ENCODE data around the gene PSMB7.

Gene PSMB7

DNA sequence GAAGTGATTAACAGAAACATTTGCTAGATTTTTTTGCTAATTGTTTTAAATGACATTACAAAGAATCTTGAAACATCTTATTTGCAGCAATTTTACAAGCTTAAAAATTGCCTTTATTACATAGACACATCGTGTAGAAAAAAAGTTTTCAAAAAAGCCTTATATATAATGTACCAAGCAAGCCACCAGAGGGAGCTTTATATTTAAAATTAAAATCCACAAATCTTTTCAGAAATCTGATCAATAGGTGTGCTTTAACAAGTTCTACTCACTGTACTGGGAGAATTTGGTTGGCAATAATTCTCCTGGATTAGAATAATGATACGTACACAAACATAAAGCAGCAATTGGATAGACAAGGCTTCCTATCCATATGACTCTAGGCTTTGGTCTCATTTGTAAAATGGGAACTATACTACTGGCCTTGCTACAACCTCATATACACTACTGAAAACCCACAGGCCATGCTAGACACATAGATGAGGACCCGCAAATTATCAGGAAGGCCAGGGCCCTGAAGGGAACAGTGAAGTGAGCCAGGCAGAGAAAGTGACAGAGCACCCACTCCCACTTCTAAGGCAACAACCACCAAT is 4.8 kb downstream of the PSMB7 start:
- no peak for DNase-seq

DNA sequence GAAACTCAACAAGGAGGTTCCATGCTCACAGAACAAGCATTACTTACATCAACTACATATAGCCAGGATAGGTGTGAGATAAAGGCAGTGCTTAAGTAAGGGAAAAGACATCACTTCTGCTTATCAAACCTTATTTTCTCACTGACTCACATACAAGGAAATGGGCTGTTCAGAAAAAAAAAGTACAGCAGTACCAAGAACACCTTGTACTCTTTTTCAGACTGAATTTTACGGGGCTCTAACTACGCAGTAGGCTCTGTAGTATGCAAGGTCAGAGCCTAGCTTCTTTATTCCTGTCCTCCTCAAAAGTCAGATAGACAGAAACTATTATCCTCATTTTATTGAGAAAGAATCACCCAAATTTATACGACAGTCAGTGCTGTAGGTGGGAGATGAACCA is 5.8 kb downstream of the PSMB7 start:
- DNase-seq, result no peak

GRCh38 chr9:124403246-124403645 is 12.0 kb downstream of the PSMB7 start:
- DNase-seq, result no peak

GRCh38 chr9:124399968-124400940 is 15.0 kb downstream of the PSMB7 start:
- DNase-seq, result no peak

DNA sequence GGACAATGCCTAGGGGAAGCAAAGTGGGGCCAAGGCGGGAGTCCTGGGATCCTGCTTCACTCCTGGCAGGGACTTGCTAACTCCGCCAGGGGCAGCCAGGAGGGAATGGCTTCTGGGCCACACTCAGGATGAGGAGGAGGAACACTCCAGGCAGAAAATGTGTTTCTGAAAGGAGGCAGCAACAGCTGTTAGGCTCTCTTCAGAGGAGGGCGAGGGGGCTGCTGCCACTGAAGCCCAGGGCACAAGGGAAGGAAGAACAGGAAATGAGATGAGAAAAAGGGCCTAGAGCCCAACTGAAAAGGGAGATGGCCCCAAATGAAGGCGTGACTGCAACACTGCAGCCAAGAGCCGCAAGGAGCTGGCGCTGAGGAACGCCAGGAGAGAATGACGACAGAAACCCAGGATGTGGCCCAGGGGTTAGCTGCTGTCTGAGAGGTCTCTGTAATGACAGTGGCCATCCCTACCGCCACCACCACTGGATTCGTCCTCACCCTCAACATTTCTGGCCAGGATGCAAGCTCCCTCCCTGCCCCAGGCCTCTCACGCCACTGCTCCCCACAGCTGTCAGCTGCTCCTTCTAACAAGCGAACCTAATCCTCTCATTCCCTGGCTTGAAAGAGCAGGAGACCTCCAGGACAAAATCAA is 15.8 kb downstream of the PSMB7 start:
- DNase-seq, result peak; percentile 42

DNA sequence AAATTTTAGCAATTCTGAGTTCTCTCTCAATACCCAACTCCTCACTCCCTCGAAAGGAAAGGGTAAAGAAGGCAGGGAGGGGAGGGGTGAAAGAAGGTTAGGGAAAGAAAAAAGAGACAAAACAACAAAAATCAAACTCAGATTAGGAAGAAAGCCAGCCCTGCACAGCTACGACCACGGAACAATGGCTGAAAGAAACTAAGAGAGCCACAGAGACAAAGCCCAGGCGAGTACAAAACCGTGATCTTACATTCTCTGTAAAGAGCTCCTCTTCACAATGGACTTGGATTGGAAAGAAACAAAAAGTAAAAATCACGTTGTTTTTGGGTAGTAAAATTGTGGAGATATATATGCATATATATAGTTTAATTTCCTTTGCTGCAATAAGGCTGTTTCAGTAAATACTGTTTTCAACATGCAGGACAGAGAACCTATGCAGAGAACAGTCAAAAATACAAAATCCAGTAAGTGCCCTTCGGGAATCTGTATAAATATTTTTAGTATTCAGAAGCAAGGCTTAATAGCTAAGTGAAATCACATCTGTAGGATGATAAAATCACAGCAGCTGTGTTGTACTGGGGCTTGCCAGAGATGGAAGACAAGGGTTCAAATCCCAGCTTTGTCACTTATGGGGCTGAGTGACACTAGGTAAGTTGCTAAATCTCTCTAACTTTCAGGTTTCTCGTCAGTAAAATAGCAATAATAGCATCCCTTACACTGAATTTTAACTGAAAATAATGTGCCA is 16.9 kb downstream of the PSMB7 start:
- no peak for DNase-seq

DNA sequence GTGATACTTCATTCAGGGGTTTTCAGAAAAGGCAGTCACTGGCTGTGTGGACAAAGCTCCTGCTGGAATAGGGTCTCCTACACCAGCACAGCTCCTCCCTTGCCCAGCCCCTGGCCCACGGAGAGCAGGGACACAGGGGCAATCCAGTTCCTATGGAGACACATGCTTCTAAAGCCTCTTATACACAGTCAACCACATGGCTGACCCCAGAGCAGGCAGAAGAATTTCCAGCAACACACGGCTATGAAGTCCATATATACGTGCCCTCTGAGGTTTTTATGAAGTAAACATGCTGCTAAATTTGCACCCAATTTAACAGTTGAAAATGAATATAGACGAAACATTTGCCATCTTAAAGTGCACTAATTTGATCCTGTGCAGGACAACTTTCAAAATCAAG is 19.4 kb downstream of the PSMB7 start:
- no peak for DNase-seq

DNA sequence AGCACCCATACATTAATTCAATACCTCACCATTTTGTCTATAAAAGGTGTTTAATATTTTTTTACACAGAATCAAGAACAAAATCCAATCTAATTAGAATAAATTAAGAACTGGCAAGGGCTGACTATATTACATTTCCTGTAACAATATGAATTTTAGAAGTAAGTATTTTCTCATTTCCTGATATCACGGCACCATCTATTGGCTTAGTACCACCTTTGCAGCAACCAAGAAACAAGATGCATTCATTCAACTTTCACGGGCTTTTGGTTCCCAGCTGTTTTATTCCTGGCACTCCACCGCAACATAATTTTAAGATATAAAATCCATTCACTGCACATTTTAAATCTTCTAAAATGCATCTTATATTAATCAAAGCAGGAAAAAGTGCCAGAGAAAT is 20.6 kb downstream of the PSMB7 start:
- no peak for DNase-seq

DNA sequence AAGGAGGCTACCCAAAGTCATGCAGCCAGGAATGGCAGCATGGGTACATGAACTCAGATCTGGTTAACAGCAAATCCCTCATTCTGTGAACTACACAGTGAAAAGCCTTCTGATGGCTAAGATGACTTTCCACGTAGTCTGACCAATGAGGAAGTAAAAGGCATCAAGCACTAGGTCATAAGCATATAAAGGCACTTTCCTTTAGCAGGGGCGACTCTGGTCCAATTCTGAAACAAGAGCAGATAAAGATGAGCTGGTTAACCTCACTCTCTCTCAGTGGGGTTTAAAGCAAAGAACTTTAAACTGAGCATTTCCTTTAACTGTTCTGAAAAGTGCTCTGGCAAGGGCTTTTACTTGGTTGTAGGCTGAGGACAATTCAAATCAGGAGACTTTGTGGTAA is 21.1 kb downstream of the PSMB7 start:
- DNase-seq, result no peak

GRCh38 chr9:124392871-124393460 is 22.3 kb downstream of the PSMB7 start:
- no peak for DNase-seq

- no peak for DNase-seq
Measured at GRCh38 chr9:124392254-124392870, 22.9 kb downstream of the PSMB7 start.

GRCh38 chr9:124390794-124391658 is 24.2 kb downstream of the PSMB7 start:
- DNase-seq, result no peak

GRCh38 chr9:124389146-124389939 is 25.9 kb downstream of the PSMB7 start:
- DNase-seq, result no peak

DNA sequence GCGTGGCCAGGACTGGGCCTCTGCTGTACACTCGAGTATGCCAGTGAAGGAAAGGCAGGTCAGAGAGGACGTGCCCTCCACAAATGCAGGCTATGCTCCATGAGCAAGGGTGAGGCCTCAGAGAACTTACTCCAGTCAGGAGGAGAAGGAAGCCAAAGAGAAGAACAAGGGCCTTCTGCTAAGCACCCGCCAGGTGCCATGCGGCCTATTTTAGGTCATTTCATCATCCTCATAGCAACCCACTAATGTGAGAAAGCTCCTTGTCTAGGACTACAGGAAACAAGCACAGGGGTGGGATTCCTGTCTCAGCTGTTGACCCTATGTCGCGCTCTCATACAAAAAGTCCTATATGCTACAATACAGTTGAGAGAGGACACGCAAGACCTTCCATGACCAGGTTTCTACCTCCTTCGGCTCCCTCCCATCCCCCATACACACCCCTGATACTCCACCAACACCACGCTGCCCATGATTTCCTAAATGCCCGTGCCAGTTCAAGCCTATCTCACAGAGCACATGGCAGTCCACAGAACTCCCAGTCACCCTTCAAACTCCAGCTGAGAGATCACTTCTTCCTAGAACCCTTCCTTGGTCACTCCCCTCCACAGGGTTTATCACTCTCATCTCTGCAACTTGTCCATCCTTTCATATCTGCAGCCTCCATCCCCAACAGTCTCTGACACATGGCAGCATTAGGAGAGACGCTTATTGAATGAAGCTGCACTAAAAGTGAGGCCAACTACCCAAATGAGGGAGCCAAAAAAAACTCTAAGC is 26.8 kb downstream of the PSMB7 start:
- DNase-seq, result no peak

DNA sequence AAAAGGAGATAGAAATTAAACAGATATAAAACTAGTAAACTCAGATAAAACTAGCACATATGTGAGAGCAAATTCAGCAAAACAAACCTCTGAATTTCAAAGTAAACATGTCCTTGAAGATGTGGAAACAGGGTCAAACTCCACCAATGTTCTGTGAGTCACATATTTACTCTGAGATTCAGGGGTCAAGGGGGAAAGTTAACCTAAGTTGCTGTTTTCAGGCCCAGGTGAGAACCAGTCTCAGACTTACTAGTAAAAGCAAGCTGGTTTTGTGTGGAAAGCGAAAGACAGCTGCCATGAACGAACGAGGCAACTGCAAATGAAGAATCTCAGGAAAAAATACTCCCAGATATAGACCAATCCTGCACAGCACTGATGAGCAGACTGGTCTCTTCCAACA is 29.0 kb downstream of the PSMB7 start:
- no peak for DNase-seq

GRCh38 chr9:124385623-124386022 is 29.6 kb downstream of the PSMB7 start:
- DNase-seq, result no peak

DNA sequence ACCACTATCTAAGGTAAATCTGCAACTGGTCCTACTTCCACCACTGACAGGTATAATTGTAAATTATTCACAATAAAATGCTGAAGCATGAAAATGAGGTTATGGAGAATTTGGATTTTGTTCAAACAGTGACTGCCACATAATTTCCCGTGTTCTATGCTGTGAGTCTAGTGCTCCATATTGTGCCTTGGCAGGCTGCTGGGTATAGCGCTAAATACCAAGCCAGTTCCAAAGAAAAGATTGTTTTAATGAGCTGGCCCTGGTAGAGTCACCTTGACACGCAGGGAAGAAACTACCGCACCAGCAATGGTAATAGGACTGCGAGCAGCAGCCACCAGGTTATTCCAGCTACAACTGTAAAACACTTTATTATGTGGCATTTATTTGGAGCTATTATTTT is 30.4 kb downstream of the PSMB7 start:
- DNase-seq, result no peak

GRCh38 chr9:124384210-124384609 is 31.0 kb downstream of the PSMB7 start:
- no peak for DNase-seq

GRCh38 chr9:124381170-124381945 is 33.9 kb downstream of the PSMB7 start:
- DNase-seq, result no peak

Data from activated CD8-positive, alpha-beta memory T cell treated with anti-CD3 and anti-CD28 coated beads, Interleukin-2, amount 50 U/mL, for 48 hours (primary cell).